C4-2B (cell line): ENCODE data around the gene ID1.
"Not testable (repeated sequence)": the region's sequence is repeated elsewhere in the genome, so short reads cannot be mapped to it uniquely, and the experiment has no call there.

Experiments
- CTCF ChIP-seq: fragments of 450-650 bp; conservative IDR thresholded peaks from 2 replicates; pipeline ENCODE4 v1.5.1; 2017; ENCODE audit warnings: mild to moderate bottlenecking
- ZFX ChIP-seq: fragments of 450-650 bp; IDR thresholded peaks from 2 replicates; pipeline ENCODE4 v1.6.1; 2017

- TF ChIP-seq CTCF, ZFX: not testable (repeated sequence)
Measured at GRCh38 chr20:31579941-31580651, 25.0 kb upstream of the ID1 start.
